Chondrocyte (in vitro differentiated cells): ENCODE data around the gene CEMIP. TPM values are rescaled to one million over a fixed set of nuclear protein-coding genes. Genes with fewer than 3 reads are reported as not detected.
"Not testable (repeated sequence)": the region's sequence is repeated elsewhere in the genome, so short reads cannot be mapped to it uniquely, and the experiment has no call there.

ENCODE experiments used
- DNase-seq: peaks from one replicate; pipeline ENCODE4 v3.0.0; 2021; ENCODE audit warnings: mixed read lengths, low spot score
- H3K27ac Mint-ChIP-seq: one replicate; pipeline ENCODE4 v1.8.0; 2021; ENCODE audit warnings: mild to moderate bottlenecking, moderate library complexity, mixed read lengths; ENCODE audit not compliant: unreplicated experiment
- H3K27me3 Mint-ChIP-seq: 2 replicates; pipeline ENCODE4 v1.8.0; 2021; ENCODE audit warnings: low read depth, mixed read lengths
- H3K36me3 Mint-ChIP-seq: 2 replicates; pipeline ENCODE4 v1.8.0; 2021; ENCODE audit warnings: low read depth, mixed read lengths
- H3K4me1 Mint-ChIP-seq: 2 replicates; pipeline ENCODE4 v1.8.0; 2021; ENCODE audit warnings: low read depth, mild to moderate bottlenecking, mixed read lengths
- H3K4me3 Mint-ChIP-seq: one replicate; pipeline ENCODE4 v1.8.0; 2021; ENCODE audit warnings: mild to moderate bottlenecking, moderate library complexity, mixed read lengths; ENCODE audit not compliant: unreplicated experiment
- H3K9me3 Mint-ChIP-seq: 2 replicates; pipeline ENCODE4 v1.8.0; 2021; ENCODE audit warnings: low read depth, mixed read lengths
- total RNA-seq: library from RNA; stranded (reverse); gene quantifications from 3 replicates; pipeline ENCODE4 v1.2.1, GENCODE V29; 2021
- TF ChIP-seq, protein P1 (sequence below): fragments of 200-600 bp; sonication (generic); IDR thresholded peaks from 2 replicates; pipeline ENCODE4 v1.5.0; 2021; ENCODE audit warnings: antibody characterized with exemption, mild to moderate bottlenecking, moderate library complexity

The CEMIP gene
- total RNA-seq, 1 donor from 2014 or later = 146 TPM

DNA sequence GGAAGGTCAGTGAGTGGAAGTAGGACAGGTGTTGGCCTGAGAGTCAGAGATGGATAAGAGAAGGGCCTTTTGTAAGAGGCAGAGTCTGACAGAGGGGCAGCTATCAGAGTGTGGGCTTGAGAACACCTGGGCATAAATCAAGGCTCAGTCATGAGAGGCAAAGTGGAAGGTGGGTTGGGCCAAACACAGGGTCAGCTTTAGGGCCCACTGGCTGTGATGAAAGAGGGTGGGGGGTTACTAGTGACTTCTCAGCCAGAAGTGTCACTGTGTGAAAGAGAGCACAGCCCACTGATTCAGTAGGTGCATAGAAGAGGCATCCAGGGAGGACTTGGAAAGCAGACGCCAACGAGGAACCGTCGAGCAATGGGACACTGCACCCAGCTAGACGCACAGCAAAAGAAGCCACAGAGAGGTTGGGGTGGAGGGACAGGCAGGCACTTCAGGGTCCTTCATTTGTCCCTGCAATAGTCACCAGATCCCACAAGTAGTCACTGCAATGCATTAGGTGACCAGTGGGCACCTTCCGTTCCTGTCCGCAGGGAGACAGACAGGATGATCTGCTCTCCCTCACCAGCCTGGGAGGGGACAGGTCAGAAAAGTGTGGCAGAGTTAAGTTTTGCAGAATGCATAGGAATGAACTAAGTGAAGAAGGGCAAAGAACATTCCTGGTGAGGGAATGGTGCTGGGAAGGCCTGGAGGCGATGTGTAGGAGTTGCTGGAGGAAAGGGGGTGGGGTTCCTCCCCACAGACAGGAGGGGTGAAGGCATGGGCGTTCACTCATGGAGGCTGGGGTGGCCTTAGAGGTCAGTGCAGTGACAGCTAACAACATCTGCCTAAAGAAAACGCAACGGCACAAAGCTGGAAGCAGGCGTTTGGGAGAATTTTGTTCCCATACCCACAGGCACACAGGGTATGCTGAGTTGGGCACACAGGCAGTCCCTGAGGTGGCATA lies 174.1 kb downstream of the CEMIP start:
- TF ChIP-seq, protein P1, sequence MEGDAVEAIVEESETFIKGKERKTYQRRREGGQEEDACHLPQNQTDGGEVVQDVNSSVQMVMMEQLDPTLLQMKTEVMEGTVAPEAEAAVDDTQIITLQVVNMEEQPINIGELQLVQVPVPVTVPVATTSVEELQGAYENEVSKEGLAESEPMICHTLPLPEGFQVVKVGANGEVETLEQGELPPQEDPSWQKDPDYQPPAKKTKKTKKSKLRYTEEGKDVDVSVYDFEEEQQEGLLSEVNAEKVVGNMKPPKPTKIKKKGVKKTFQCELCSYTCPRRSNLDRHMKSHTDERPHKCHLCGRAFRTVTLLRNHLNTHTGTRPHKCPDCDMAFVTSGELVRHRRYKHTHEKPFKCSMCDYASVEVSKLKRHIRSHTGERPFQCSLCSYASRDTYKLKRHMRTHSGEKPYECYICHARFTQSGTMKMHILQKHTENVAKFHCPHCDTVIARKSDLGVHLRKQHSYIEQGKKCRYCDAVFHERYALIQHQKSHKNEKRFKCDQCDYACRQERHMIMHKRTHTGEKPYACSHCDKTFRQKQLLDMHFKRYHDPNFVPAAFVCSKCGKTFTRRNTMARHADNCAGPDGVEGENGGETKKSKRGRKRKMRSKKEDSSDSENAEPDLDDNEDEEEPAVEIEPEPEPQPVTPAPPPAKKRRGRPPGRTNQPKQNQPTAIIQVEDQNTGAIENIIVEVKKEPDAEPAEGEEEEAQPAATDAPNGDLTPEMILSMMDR = peak; percentile 20
- Mint-ChIP-seq H3K27me3 (no peaks in the 10 kb centered on the region), H3K36me3 (peaks cover 22% of the 10 kb centered on the region), H3K27ac (peak overlapping the region; percentile 58), H3K4me1 (peaks cover 49% of the 10 kb centered on the region), H3K9me3 (no peaks in the 10 kb centered on the region), H3K4me3 (no peak overlapping the region)
- no peak for DNase-seq

- no peaks in the 10 kb centered on the region for H3K9me3 Mint-ChIP-seq
- H3K36me3 Mint-ChIP-seq = peaks cover 21% of the 10 kb centered on the region
- peaks cover 49% of the 10 kb centered on the region for H3K4me1 Mint-ChIP-seq
- H3K27ac Mint-ChIP-seq = peak overlapping the region; percentile 55
- no peak overlapping the region for H3K4me3 Mint-ChIP-seq
- DNase-seq = no peak
- no peaks in the 10 kb centered on the region for H3K27me3 Mint-ChIP-seq
- TF ChIP-seq, protein P1 = no peak
Measured at GRCh38 chr15:80953953-80954778, 175.0 kb downstream of the CEMIP start.

GRCh38 chr15:80955571-80956452 lies 176.6 kb downstream of the CEMIP start:
- H3K4me3 Mint-ChIP-seq, H3K9me3 Mint-ChIP-seq, H3K27me3 Mint-ChIP-seq, DNase-seq: not testable (repeated sequence)
- H3K36me3 Mint-ChIP-seq = peaks cover 15% of the 10 kb centered on the region
- peak overlapping the region; percentile 81 for H3K27ac Mint-ChIP-seq
- H3K4me1 Mint-ChIP-seq = peaks cover 49% of the 10 kb centered on the region

- no peak for DNase-seq
- Mint-ChIP-seq H3K4me1 (peaks cover 49% of the 10 kb centered on the region), H3K27ac (peak overlapping the region; percentile 55), H3K27me3 (no peaks in the 10 kb centered on the region), H3K9me3 (no peaks in the 10 kb centered on the region), H3K36me3 (peaks cover 10% of the 10 kb centered on the region), H3K4me3 (no peak overlapping the region)
- TF ChIP-seq, protein P1 = no peak
Measured at GRCh38 chr15:80957556-80957955, 178.4 kb downstream of the CEMIP start.

DNA sequence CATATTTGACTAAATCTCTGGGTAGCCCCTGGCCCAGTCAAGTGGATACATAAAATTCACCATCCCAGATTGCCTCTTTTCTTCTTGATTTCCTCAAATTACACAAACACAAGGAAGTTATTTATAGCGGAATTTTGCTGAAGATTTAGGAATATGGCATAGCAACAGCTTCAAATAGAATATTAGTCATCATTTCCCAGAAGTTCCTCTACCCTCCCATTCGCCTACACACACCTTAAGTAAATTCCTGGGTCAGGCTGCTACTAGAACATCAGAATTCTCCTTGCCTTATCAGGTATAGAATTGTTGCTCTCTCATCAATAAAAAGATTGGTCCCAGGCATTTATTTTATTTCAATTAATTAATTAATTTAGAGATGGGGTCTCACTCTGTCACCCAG lies 178.8 kb downstream of the CEMIP start:
- TF ChIP-seq, protein P1 = no peak
- peaks cover 11% of the 10 kb centered on the region for H3K36me3 Mint-ChIP-seq
- H3K27me3 Mint-ChIP-seq = no peaks in the 10 kb centered on the region
- peaks cover 45% of the 10 kb centered on the region for H3K4me1 Mint-ChIP-seq
- no peaks in the 10 kb centered on the region for H3K9me3 Mint-ChIP-seq
- H3K4me3 Mint-ChIP-seq = no peak overlapping the region
- peak overlapping the region; percentile 55 for H3K27ac Mint-ChIP-seq
- DNase-seq = no peak
